ENCODE results near the gene HDAC4. TPM values are rescaled to one million over a fixed set of nuclear protein-coding genes. Genes with fewer than 3 reads are reported as not detected.
A peak's percentile ranks its signal among the peaks of the same experiment; 100 is the strongest.

HDAC4 gene
- total and polyA plus RNA-seq, 4 donors, result 2.9 to 37.2 (median 4.4) TPM

GRCh38 chr2:239399921-239400595 is 762 bp downstream of the HDAC4 start:
- H3K9me3 ChIP-seq (ENCODE audit: control insufficient read depth in 4 of 4, low read length in 3 of 4), result no peaks in the 10 kb centered on the region
- H3K27ac ChIP-seq (ENCODE audit: low read depth in 1 of 2, low read length in 2 of 2), result peak overlapping the region in 1 of 2 donors; percentile 32
- H3K4me3 ChIP-seq (ENCODE audit: low read depth in 1 of 3, low read length in 3 of 3), result peak overlapping the region; percentile 66 to 98 (median 71)
- WGBS, result 1% methylated on average over 87 of the region's 87 CpGs
- peaks cover 1 to 20% (median 11%) of the 10 kb centered on the region in 4 donors for H3K4me1 ChIP-seq (ENCODE audit: control insufficient read depth in 4 of 4, insufficient read depth in 4 of 4, low read length in 3 of 4)
- no peaks in the 10 kb centered on the region for H3K36me3 ChIP-seq (ENCODE audit: control insufficient read depth in 4 of 4, insufficient read depth in 3 of 4, low read depth in 1 of 4, low read length in 3 of 4)
- no peaks in the 10 kb centered on the region for H3K27me3 ChIP-seq (ENCODE audit: control insufficient read depth in 4 of 4, insufficient read depth in 4 of 4, low read length in 3 of 4)
- H3K9ac ChIP-seq (ENCODE audit: low read depth in 1 of 2, low read length in 2 of 2), result peak overlapping the region in 1 of 2 donors; percentile 66
- no peak for DNase-seq (ENCODE audit: low spot score)
- TF ChIP-seq NR2F2 (IDR thresholded peaks at IDR 0.05) (no peak), SP1 (IDR thresholded peaks at IDR 0.05) (no peak), GABPA (IDR thresholded peaks at IDR 0.05 in 1 of 2, conservative IDR thresholded peaks at IDR 0.05 in 1 of 2) (no peak), MAX (IDR thresholded peaks at IDR 0.05) (no peak), ZBTB33 (IDR thresholded peaks at IDR 0.05) (no peak), FOXA1 (IDR thresholded peaks at IDR 0.05) (no peak)

GRCh38 chr2:239399433-239399920 is 1.3 kb downstream of the HDAC4 start:
- peak overlapping the region; percentile 32 to 49 for H3K27ac ChIP-seq (ENCODE audit: low read depth in 1 of 2, low read length in 2 of 2)
- WGBS, result 2% methylated on average over 8 of the region's 8 CpGs
- TF ChIP-seq MAX (IDR thresholded peaks at IDR 0.05) (no peak), FOXA1 (IDR thresholded peaks at IDR 0.05) (no peak), SP1 (IDR thresholded peaks at IDR 0.05) (peak; percentile 22), HNF4A (conservative IDR thresholded peaks at IDR 0.05) (peak; percentile 27 to 44), GABPA (IDR thresholded peaks at IDR 0.05 in 1 of 2, conservative IDR thresholded peaks at IDR 0.05 in 1 of 2) (no peak), RXRA (IDR thresholded peaks at IDR 0.05) (peak; percentile 9 to 16), RAD21 (IDR thresholded peaks at IDR 0.05) (peak in 1 of 2 donors; percentile 24)
- DNase-seq (ENCODE audit: low spot score), result peak; percentile 54
- H3K9ac ChIP-seq (ENCODE audit: low read depth in 1 of 2, low read length in 2 of 2), result peak overlapping the region in 1 of 2 donors; percentile 66
- no peaks in the 10 kb centered on the region for H3K27me3 ChIP-seq (ENCODE audit: control insufficient read depth in 4 of 4, insufficient read depth in 4 of 4, low read length in 3 of 4)
- H3K36me3 ChIP-seq (ENCODE audit: control insufficient read depth in 4 of 4, insufficient read depth in 3 of 4, low read depth in 1 of 4, low read length in 3 of 4), result no peaks in the 10 kb centered on the region
- peaks cover 1 to 20% (median 11%) of the 10 kb centered on the region in 4 donors for H3K4me1 ChIP-seq (ENCODE audit: control insufficient read depth in 4 of 4, insufficient read depth in 4 of 4, low read length in 3 of 4)
- H3K9me3 ChIP-seq (ENCODE audit: control insufficient read depth in 4 of 4, low read length in 3 of 4), result no peaks in the 10 kb centered on the region
- peak overlapping the region; percentile 66 to 98 (median 71) for H3K4me3 ChIP-seq (ENCODE audit: low read depth in 1 of 3, low read length in 3 of 3)

GRCh38 chr2:239398521-239398921 is 2.3 kb downstream of the HDAC4 start:
- no peak overlapping the region for H3K9ac ChIP-seq (ENCODE audit: low read depth in 1 of 2, low read length in 2 of 2)
- no peaks in the 10 kb centered on the region for H3K36me3 ChIP-seq (ENCODE audit: control insufficient read depth in 4 of 4, insufficient read depth in 3 of 4, low read depth in 1 of 4, low read length in 3 of 4)
- H3K9me3 ChIP-seq (ENCODE audit: control insufficient read depth in 4 of 4, low read length in 3 of 4), result no peaks in the 10 kb centered on the region
- WGBS, result 84% methylated on average over 10 of the region's 10 CpGs
- no peak overlapping the region for H3K27ac ChIP-seq (ENCODE audit: low read depth in 1 of 2, low read length in 2 of 2)
- no peaks in the 10 kb centered on the region for H3K27me3 ChIP-seq (ENCODE audit: control insufficient read depth in 4 of 4, insufficient read depth in 4 of 4, low read length in 3 of 4)
- H3K4me3 ChIP-seq (ENCODE audit: low read depth in 1 of 3, low read length in 3 of 3), result no peak overlapping the region
- no peak for DNase-seq (ENCODE audit: low spot score)
- peaks cover 2 to 22% (median 12%) of the 10 kb centered on the region in 4 donors for H3K4me1 ChIP-seq (ENCODE audit: control insufficient read depth in 4 of 4, insufficient read depth in 4 of 4, low read length in 3 of 4)
- TF ChIP-seq JUND (IDR thresholded peaks at IDR 0.05) (no peak), MAX (IDR thresholded peaks at IDR 0.05) (no peak), FOXA2 (IDR thresholded peaks at IDR 0.05) (no peak), YY1 (IDR thresholded peaks at IDR 0.05) (no peak), GABPA (IDR thresholded peaks at IDR 0.05 in 1 of 2, conservative IDR thresholded peaks at IDR 0.05 in 1 of 2) (no peak), NR2F2 (IDR thresholded peaks at IDR 0.05) (no peak), FOXA1 (IDR thresholded peaks at IDR 0.05) (no peak), ATF3 (IDR thresholded peaks at IDR 0.05) (no peak), HNF4G (IDR thresholded peaks at IDR 0.05) (no peak), REST (IDR thresholded peaks at IDR 0.05) (no peak), CTCF (IDR thresholded peaks at IDR 0.05; ENCODE audit: low read depth, low read length, missing input control) (no peak)
